HG03571 (cell line): ENCODE data around the gene GC.
"Not testable (repeated sequence)": the region's sequence is repeated elsewhere in the genome, so short reads cannot be mapped to it uniquely, and the experiment has no call there.

Experiments used
- ATAC-seq: cut with Tn5 transposase; IDR thresholded peaks from one replicate; pipeline ENCODE4 v1.9.1; 2021; ENCODE audit not compliant: unreplicated experiment

GC gene

GRCh38 chr4:71768123-71768522, 15.8 kb downstream of the GC start:
- no peak for ATAC-seq

- ATAC-seq = no peak
Measured at GRCh38 chr4:71765821-71766383, 18.0 kb downstream of the GC start.

GRCh38 chr4:71765350-71765749, 18.5 kb downstream of the GC start:
- no peak for ATAC-seq

- ATAC-seq = no peak
Measured at GRCh38 chr4:71752383-71753042, 31.4 kb downstream of the GC start.

- ATAC-seq = no peak
Measured at GRCh38 chr4:71749008-71749594, 34.8 kb downstream of the GC start.

GRCh38 chr4:71746379-71746778, 37.5 kb downstream of the GC start:
- ATAC-seq = no peak

GRCh38 chr4:71738782-71739181, 45.1 kb downstream of the GC start:
- not testable (repeated sequence) for ATAC-seq

GRCh38 chr4:71732706-71733105, 51.2 kb downstream of the GC start:
- ATAC-seq = no peak

GRCh38 chr4:71732066-71732465, 51.8 kb downstream of the GC start:
- no peak for ATAC-seq

- ATAC-seq = no peak
Measured at GRCh38 chr4:71729856-71730255, 54.0 kb downstream of the GC start.

GRCh38 chr4:71713611-71714203, 70.2 kb downstream of the GC start:
- peak; percentile 82 for ATAC-seq

- no peak for ATAC-seq
Measured at GRCh38 chr4:71711985-71712348, 71.9 kb downstream of the GC start.

- ATAC-seq = no peak
Measured at GRCh38 chr4:71711044-71711984, 72.6 kb downstream of the GC start.

- no peak for ATAC-seq
Measured at GRCh38 chr4:71709961-71710360, 73.9 kb downstream of the GC start.

GRCh38 chr4:71698141-71698540, 85.7 kb downstream of the GC start:
- no peak for ATAC-seq

GRCh38 chr4:71697031-71697430, 86.8 kb downstream of the GC start:
- no peak for ATAC-seq

- no peak for ATAC-seq
Measured at GRCh38 chr4:71694961-71695360, 88.9 kb downstream of the GC start.

GRCh38 chr4:71692963-71693362, 90.9 kb downstream of the GC start:
- no peak for ATAC-seq

- no peak for ATAC-seq
Measured at GRCh38 chr4:71692198-71692597, 91.7 kb downstream of the GC start.
